Measurements from ENCODE around the gene SH3D19. TPM values are rescaled to one million over a fixed set of nuclear protein-coding genes. Genes with fewer than 3 reads are reported as not detected.

SH3D19 gene
- total RNA-seq, 5 donors from 2014 or later (not counting 1 experiment from before 2014, with no cell fraction given): 0.38 to 0.66 (median 0.51) TPM; not detected in 1

- DNase-seq: no peak
- H3K4me3 ChIP-seq (ENCODE audit: control insufficient read depth in 1 of 2, extremely low read depth in 1 of 2, low read length in 1 of 2): no peak overlapping the region
- CTCF ChIA-PET: no interaction called here
- Mint-ChIP-seq H3K4me3 (no peak overlapping the region), H3K27me3 (peaks cover 5 to 8% of the 10 kb centered on the region in 2 donors), H3K27ac (no peak overlapping the region), H3K36me3 (no peaks in the 10 kb centered on the region), H3K9me3 (peaks cover 2 to 3% (median 2%) of the 10 kb centered on the region in 3 donors), H3K4me1 (no peaks in the 10 kb centered on the region)
- H3K27ac ChIP-seq (ENCODE audit: low read length): no peak overlapping the region
- no peaks in the 10 kb centered on the region for H3K9me3 ChIP-seq
- 76% methylated on average over 4 of the region's 6 CpGs for WGBS (ENCODE audit: insufficient coverage)
- no peaks in the 10 kb centered on the region for H3K36me3 ChIP-seq (ENCODE audit: control insufficient read depth in 2 of 2, extremely low read depth in 1 of 2, insufficient read depth in 1 of 2, low read length in 1 of 2)
- H3K4me1 ChIP-seq (ENCODE audit: control insufficient read depth in 1 of 2, extremely low read depth in 1 of 2, insufficient read depth in 2 of 2, low read length in 2 of 2): no peaks in the 10 kb centered on the region
- no peak for ATAC-seq (replicated peaks in 1 of 4)
- POLR2A ChIA-PET: no interaction called here
- peaks cover 0 to 4% of the 10 kb centered on the region in 2 experiments for H3K27me3 ChIP-seq (replicated peaks in 1 of 2; ENCODE audit: control insufficient read depth in 2 of 2, extremely low read depth in 1 of 2, insufficient read depth in 2 of 2, low read length in 1 of 2)
Measured at GRCh38 chr4:151184523-151185458, 140.6 kb downstream of the SH3D19 start.

GRCh38 chr4:151182455-151182996, 142.9 kb downstream of the SH3D19 start:
- CTCF ChIA-PET: interaction anchor here in 1 of 2 donors (0.6 kb wide), 1 partner anchor 506 kb away, joined by 3 read pairs; no protein-coding TSS in a partner anchor
- Histone ChIP-seq H3K4me1 (ENCODE audit: control insufficient read depth in 1 of 2, extremely low read depth in 1 of 2, insufficient read depth in 2 of 2, low read length in 2 of 2) (no peaks in the 10 kb centered on the region), H3K27me3 (replicated peaks in 1 of 2; ENCODE audit: control insufficient read depth in 2 of 2, extremely low read depth in 1 of 2, insufficient read depth in 2 of 2, low read length in 1 of 2) (peaks cover 0 to 4% of the 10 kb centered on the region in 2 experiments), H3K36me3 (ENCODE audit: control insufficient read depth in 2 of 2, extremely low read depth in 1 of 2, insufficient read depth in 1 of 2, low read length in 1 of 2) (no peaks in the 10 kb centered on the region), H3K4me3 (ENCODE audit: control insufficient read depth in 1 of 2, extremely low read depth in 1 of 2, low read length in 1 of 2) (no peak overlapping the region), H3K27ac (ENCODE audit: low read length) (no peak overlapping the region), H3K9me3 (no peaks in the 10 kb centered on the region)
- H3K4me3 Mint-ChIP-seq: no peak overlapping the region
- H3K27ac Mint-ChIP-seq: no peak overlapping the region
- WGBS (ENCODE audit: insufficient coverage): 83% methylated on average over 4 of the region's 5 CpGs
- DNase-seq: no peak
- no peaks in the 10 kb centered on the region for H3K9me3 Mint-ChIP-seq
- no peaks in the 10 kb centered on the region for H3K36me3 Mint-ChIP-seq
- POLR2A ChIA-PET: interaction anchor here in 1 of 2 donors (0.6 kb wide), 1 partner anchor 136 kb away, joined by 5 read pairs; no protein-coding TSS in a partner anchor
- H3K4me1 Mint-ChIP-seq: no peaks in the 10 kb centered on the region
- H3K27me3 Mint-ChIP-seq: peaks cover 5% of the 10 kb centered on the region in 2 donors
- ATAC-seq (replicated peaks in 1 of 4): no peak

- ATAC-seq (replicated peaks in 1 of 4): no peak
- ChIA-PET POLR2A (no interaction called here), CTCF (no interaction called here)
- H3K9me3 Mint-ChIP-seq: no peaks in the 10 kb centered on the region
- Histone ChIP-seq H3K36me3 (ENCODE audit: control insufficient read depth in 2 of 2, extremely low read depth in 1 of 2, insufficient read depth in 1 of 2, low read length in 1 of 2) (no peaks in the 10 kb centered on the region), H3K27ac (ENCODE audit: low read length) (no peak overlapping the region), H3K4me3 (ENCODE audit: control insufficient read depth in 1 of 2, extremely low read depth in 1 of 2, low read length in 1 of 2) (no peak overlapping the region), H3K9me3 (no peaks in the 10 kb centered on the region), H3K4me1 (ENCODE audit: control insufficient read depth in 1 of 2, extremely low read depth in 1 of 2, insufficient read depth in 2 of 2, low read length in 2 of 2) (no peaks in the 10 kb centered on the region), H3K27me3 (replicated peaks in 1 of 2; ENCODE audit: control insufficient read depth in 2 of 2, extremely low read depth in 1 of 2, insufficient read depth in 2 of 2, low read length in 1 of 2) (peaks cover 0 to 5% of the 10 kb centered on the region in 2 experiments)
- H3K27me3 Mint-ChIP-seq: peaks cover 0 to 9% of the 10 kb centered on the region in 2 donors
- no peak overlapping the region for H3K4me3 Mint-ChIP-seq
- no peaks in the 10 kb centered on the region for H3K36me3 Mint-ChIP-seq
- no peak for DNase-seq
- 40% methylated on average over 1 of the region's 2 CpGs for WGBS (ENCODE audit: insufficient coverage)
- H3K4me1 Mint-ChIP-seq: no peaks in the 10 kb centered on the region
- no peak overlapping the region for H3K27ac Mint-ChIP-seq
Measured at GRCh38 chr4:151176685-151177084, 148.7 kb downstream of the SH3D19 start.

- no peak overlapping the region for H3K27ac Mint-ChIP-seq
- H3K4me1 ChIP-seq (ENCODE audit: control insufficient read depth in 1 of 2, extremely low read depth in 1 of 2, insufficient read depth in 2 of 2, low read length in 2 of 2): no peaks in the 10 kb centered on the region
- ChIA-PET POLR2A (no interaction called here), CTCF (interaction anchor here in 1 of 2 donors (0.6 kb wide), 1 partner anchor 1392 kb away, joined by 3 read pairs; no protein-coding TSS in a partner anchor)
- no peaks in the 10 kb centered on the region for H3K9me3 Mint-ChIP-seq
- no peak overlapping the region for H3K4me3 ChIP-seq (ENCODE audit: control insufficient read depth in 1 of 2, extremely low read depth in 1 of 2, low read length in 1 of 2)
- H3K36me3 Mint-ChIP-seq: no peaks in the 10 kb centered on the region
- H3K9me3 ChIP-seq: no peaks in the 10 kb centered on the region
- no peaks in the 10 kb centered on the region for H3K4me1 Mint-ChIP-seq
- H3K36me3 ChIP-seq (ENCODE audit: control insufficient read depth in 2 of 2, extremely low read depth in 1 of 2, insufficient read depth in 1 of 2, low read length in 1 of 2): no peaks in the 10 kb centered on the region
- WGBS (ENCODE audit: insufficient coverage): 100% methylated on average over 1 of the region's 8 CpGs
- H3K27ac ChIP-seq (ENCODE audit: low read length): no peak overlapping the region
- no peak overlapping the region for H3K4me3 Mint-ChIP-seq
- ATAC-seq (replicated peaks in 1 of 4) (no peak), DNase-seq (no peak)
- peaks cover 0 to 9% of the 10 kb centered on the region in 2 donors for H3K27me3 Mint-ChIP-seq
- H3K27me3 ChIP-seq (replicated peaks in 1 of 2; ENCODE audit: control insufficient read depth in 2 of 2, extremely low read depth in 1 of 2, insufficient read depth in 2 of 2, low read length in 1 of 2): peaks cover 0 to 5% of the 10 kb centered on the region in 2 experiments
Measured at GRCh38 chr4:151175754-151176631, 149.4 kb downstream of the SH3D19 start.

- ChIA-PET POLR2A (no interaction called here), CTCF (no interaction called here)
- Histone ChIP-seq H3K9me3 (no peaks in the 10 kb centered on the region), H3K36me3 (ENCODE audit: control insufficient read depth in 2 of 2, extremely low read depth in 1 of 2, insufficient read depth in 1 of 2, low read length in 1 of 2) (no peaks in the 10 kb centered on the region), H3K4me3 (ENCODE audit: control insufficient read depth in 1 of 2, extremely low read depth in 1 of 2, low read length in 1 of 2) (no peak overlapping the region), H3K27ac (ENCODE audit: low read length) (no peak overlapping the region), H3K4me1 (ENCODE audit: control insufficient read depth in 1 of 2, extremely low read depth in 1 of 2, insufficient read depth in 2 of 2, low read length in 2 of 2) (no peaks in the 10 kb centered on the region), H3K27me3 (replicated peaks in 1 of 2; ENCODE audit: control insufficient read depth in 2 of 2, extremely low read depth in 1 of 2, insufficient read depth in 2 of 2, low read length in 1 of 2) (peaks cover 0 to 5% of the 10 kb centered on the region in 2 experiments)
- Mint-ChIP-seq H3K36me3 (no peaks in the 10 kb centered on the region), H3K27me3 (peaks cover 0 to 9% of the 10 kb centered on the region in 2 donors), H3K4me3 (no peak overlapping the region), H3K9me3 (no peaks in the 10 kb centered on the region), H3K27ac (no peak overlapping the region), H3K4me1 (no peaks in the 10 kb centered on the region)
- DNase-seq (no peak), ATAC-seq (replicated peaks in 1 of 4) (no peak)
- WGBS (ENCODE audit: insufficient coverage): 86% methylated on average over 5 of the region's 7 CpGs
Measured at GRCh38 chr4:151175233-151175632, 150.2 kb downstream of the SH3D19 start.

- DNase-seq (no peak), ATAC-seq (replicated peaks in 1 of 4) (no peak)
- Mint-ChIP-seq H3K4me3 (no peak overlapping the region), H3K4me1 (no peaks in the 10 kb centered on the region), H3K9me3 (no peaks in the 10 kb centered on the region), H3K27ac (no peak overlapping the region), H3K27me3 (peaks cover 0 to 11% of the 10 kb centered on the region in 2 donors), H3K36me3 (no peaks in the 10 kb centered on the region)
- Histone ChIP-seq H3K27ac (ENCODE audit: low read length) (no peak overlapping the region), H3K27me3 (replicated peaks in 1 of 2; ENCODE audit: control insufficient read depth in 2 of 2, extremely low read depth in 1 of 2, insufficient read depth in 2 of 2, low read length in 1 of 2) (peaks cover 0 to 5% of the 10 kb centered on the region in 2 experiments), H3K4me1 (ENCODE audit: control insufficient read depth in 1 of 2, extremely low read depth in 1 of 2, insufficient read depth in 2 of 2, low read length in 2 of 2) (no peaks in the 10 kb centered on the region), H3K4me3 (ENCODE audit: control insufficient read depth in 1 of 2, extremely low read depth in 1 of 2, low read length in 1 of 2) (no peak overlapping the region), H3K9me3 (no peaks in the 10 kb centered on the region), H3K36me3 (ENCODE audit: control insufficient read depth in 2 of 2, extremely low read depth in 1 of 2, insufficient read depth in 1 of 2, low read length in 1 of 2) (no peaks in the 10 kb centered on the region)
- WGBS (ENCODE audit: insufficient coverage): 72% methylated on average over 2 of the region's 7 CpGs
- POLR2A ChIA-PET: no interaction called here
- CTCF ChIA-PET: no interaction called here
Measured at GRCh38 chr4:151174784-151175183, 150.6 kb downstream of the SH3D19 start.
